GM19239 (cell line): ENCODE measurements around the gene REXO5.
"Not testable (repeated sequence)": the region's sequence is repeated elsewhere in the genome, so short reads cannot be mapped to it uniquely, and the experiment has no call there.

Experiments
- DNase-seq: peaks from one replicate; pipeline ENCODE4 v3.0.0; 2011; ENCODE audit warnings: low spot score; ENCODE audit not compliant: insufficient read length
- FAIRE-seq: peaks from 2 replicates; lab custom pipeline; 2011; peaks lifted over from hg19 to GRCh38; lab: Jason Lieb, UNC

Gene REXO5, protein sequence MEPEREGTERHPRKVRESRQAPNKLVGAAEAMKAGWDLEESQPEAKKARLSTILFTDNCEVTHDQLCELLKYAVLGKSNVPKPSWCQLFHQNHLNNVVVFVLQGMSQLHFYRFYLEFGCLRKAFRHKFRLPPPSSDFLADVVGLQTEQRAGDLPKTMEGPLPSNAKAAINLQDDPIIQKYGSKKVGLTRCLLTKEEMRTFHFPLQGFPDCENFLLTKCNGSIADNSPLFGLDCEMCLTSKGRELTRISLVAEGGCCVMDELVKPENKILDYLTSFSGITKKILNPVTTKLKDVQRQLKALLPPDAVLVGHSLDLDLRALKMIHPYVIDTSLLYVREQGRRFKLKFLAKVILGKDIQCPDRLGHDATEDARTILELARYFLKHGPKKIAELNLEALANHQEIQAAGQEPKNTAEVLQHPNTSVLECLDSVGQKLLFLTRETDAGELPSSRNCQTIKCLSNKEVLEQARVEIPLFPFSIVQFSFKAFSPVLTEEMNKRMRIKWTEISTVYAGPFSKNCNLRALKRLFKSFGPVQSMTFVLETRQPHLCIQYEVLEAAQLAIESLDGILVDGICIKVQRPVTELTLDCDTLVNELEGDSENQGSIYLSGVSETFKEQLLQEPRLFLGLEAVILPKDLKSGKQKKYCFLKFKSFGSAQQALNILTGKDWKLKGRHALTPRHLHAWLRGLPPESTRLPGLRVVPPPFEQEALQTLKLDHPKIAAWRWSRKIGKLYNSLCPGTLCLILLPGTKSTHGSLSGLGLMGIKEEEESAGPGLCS

DNA sequence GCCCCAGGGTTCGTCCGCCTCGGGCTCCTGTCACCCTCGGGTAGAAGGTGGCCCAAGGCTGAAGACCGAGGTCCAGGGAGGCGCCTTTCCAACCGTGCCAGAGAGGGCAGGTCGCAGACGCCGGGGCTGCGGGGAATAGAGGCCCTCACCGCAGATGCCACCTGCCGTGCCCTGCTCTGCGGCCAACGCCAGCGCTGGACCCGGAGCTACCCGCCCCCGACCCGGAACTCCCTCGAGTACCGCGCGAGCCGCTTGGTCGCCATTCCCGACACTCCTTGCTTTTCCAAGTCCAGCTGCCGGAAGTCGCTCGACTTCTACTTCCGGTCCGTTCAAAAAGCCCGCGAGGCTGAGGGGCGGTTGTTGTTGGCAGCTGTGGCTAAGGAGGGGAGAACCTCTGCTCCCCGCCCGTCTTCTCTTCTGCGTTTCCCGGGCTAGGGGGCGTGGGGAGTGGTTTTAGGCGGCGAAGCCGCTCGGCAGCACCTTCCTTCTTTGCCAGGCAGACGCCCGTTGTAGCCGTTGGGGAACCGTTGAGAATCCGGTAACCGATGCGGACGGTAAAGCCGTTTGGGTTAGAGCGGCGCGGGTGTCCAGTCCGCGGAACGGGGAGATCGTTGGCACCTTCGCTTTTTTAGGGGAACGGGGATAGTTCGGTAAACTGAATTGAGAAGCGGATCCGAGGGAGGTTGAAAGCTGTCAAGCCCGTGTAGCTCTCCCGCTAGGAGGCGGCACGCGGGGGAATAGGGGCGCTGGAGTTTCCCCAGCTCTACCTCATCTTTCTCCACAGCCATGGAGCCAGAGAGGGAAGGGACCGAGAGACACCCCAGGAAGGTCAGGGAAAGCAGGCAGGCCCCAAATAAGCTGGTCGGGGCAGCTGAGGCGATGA lies at the start of gene REXO5, which contains the start of gene ERI2:
TSS of gene REXO5 (plus strand) at position 360 of the 883 bp plus-strand sequence. CDS start at position 787, 427 bp downstream.
TSS of gene ERI2 (minus strand) at position 305 of the 883 bp plus-strand sequence. CDS start at position 263, 42 bp downstream.
- FAIRE-seq (peak; percentile 87), DNase-seq (peak; percentile 75)

DNA sequence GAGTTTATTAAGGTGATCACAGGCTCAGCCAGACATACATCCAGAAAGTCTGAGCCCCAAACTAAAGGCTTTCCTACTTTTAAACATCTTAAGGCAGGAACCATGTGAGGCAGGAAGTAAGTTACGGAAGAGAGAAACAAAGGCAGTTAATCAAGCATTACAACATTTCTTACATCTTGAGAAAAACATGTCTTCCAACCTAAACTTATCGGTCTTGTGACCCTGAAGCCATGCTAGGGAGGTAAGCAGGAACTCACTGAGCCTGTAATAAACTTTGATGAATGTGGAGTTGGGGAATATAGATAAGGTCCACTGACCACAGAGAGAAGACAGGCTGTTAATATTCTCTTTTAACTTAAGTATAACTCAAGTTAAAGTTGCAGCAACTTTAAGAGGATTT lies 46.0 kb upstream of the REXO5 start:
- FAIRE-seq = no peak
- DNase-seq = no peak

DNA sequence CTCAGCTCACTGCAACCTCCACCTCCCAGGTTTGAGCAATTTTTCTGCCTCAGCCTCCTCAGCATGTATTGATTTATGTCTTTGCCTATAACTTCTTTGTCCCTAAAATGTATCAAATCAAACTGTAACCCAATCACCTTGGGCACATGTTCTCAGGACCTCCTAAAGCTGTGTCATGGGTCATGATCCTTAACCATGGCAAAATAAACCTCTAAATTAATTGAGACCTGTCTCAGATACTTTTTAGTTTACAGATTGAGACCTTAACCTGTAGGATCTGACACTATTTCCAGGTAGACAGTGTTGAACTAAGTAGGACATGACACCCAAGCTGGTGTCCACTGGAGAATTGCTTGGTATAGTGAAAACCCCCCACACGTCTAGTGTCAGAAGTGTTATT lies 45.2 kb upstream of the REXO5 start:
- DNase-seq = no peak
- FAIRE-seq = no peak

DNA sequence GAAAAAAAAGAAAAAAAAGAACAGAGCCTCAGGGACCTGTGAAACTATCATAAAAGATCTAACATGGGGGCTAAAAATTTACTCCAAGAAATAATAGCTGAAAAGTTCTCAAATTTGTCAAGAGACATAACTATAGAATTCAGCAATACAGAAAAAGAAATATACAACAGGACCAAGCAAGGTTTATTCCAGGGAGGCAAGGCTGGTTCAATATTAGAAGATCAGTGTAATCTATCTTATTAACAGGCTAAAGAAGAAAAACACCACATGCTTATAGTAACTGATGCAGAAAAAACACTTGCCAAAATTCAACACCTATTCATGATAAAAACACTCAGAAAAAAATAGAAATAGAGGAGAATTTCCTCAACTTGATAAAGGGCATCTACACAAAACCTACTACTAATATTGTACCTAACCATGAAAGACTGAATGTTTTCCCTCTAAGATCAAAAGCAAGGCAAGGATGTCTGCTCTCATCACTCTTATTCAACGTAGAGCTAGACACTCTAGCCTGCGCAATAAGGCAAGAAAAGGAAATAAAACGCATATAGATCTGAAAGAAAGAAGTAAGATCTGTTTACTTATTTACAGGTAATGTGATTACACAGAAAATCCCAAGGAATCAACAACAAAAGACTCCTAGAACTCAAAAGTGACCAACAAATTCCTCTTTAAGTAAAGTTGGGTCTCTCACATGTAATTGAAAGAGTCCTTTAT lies 43.8 kb upstream of the REXO5 start:
- FAIRE-seq = peak; percentile 21
- DNase-seq = no peak

DNA sequence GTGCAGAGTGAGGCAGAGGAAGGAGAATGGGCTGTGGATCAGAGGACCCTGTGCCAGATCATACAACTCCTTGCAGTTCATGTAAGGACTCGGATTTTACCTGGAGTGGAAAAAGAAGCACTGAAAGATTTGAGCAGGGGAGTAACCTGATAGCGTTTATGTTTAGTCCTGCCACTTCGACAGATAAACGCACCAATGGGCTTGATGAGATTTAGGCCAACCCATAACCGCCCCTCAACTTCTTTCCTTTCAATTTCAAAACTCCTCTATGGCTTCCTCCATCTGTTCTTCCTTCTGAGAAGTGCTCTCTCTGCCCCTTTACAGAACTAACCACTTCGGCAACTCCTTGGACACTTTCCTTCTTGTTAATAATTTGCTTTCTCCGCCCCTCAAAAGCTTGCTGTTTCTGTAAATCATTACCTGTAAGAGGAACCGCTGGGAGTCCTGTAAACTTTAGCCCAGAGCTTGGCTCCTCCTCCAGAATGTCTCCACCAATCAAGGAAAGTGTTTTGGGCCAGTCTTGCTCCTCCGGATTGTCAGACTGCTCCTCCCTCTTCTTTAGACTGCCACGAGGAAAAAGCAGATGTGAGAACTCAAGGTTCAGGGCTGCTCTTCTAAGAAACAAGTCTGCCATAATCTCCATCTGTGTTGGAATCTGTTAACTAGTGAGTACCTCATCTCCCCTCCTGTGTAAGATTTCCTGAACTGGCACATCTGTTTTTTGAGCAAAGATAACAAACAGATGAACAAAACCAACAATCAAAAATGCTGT lies 42.7 kb upstream of the REXO5 start, which contains the start of gene ACSM3:
TSS of gene ACSM3 (plus strand) at position 554 of the 772 bp plus-strand sequence. CDS start 6,021 bp downstream, outside the sequence.
- DNase-seq (peak; percentile 79), FAIRE-seq (peak; percentile 100)

DNA sequence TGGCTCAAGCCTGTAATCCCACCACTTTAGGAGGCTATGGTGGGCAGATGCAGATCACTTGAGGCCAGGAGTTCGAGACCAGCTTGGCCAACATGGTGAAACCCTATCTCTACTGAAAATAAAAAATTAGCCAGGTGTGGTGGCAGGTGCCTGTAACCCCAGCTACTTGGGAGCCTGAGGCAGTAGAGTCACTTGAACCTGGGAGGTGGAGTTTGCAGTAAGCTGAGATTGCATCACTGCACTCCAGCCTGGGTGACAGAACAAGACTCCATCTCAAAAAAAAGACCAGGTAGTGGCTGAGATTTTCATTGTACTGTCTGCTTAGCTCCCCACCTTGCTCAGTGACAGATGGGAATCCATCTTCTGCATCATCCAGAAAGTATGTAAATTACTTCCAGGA lies 41.9 kb upstream of the REXO5 start:
- DNase-seq = not testable (repeated sequence)
- peak; percentile 53 for FAIRE-seq

DNA sequence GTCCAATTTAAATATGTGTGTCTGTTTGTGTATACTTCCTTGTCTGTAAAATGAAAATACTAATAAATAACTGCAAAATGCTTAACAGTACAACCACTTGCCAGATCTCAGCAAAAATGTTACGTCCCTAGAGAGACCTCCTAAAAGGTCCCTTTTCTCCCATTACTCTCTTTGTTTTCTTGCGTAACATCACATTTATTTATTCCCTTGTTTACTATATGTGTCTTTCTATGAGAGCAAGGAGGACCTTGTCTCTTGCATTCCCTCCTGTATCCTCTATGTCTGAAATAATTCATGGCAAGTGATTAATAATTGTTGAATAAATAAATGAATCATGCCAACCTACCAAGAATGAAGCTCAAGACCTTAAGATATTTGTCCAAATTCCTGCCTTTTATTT lies 40.6 kb upstream of the REXO5 start:
- no peak for DNase-seq
- FAIRE-seq = no peak

DNA sequence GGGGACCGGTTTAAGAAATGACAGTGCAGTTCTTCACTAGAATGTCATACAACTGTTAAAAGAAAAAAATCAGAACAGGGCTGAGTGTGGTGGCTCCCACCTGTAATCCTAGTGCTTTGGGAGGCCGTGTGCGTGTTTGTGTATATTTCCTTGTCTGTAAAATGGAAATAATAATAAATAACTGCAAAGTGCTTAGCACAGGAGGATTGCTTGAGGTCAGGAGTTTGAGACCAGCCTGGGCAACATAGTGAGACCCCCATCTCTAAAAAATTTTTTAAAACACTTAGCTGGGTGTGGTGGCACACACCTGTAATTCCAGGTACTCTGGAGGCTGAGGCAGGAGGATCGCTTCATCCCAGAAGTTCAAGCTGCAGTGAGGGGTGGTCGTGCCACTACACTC lies 40.0 kb upstream of the REXO5 start:
- FAIRE-seq (no peak), DNase-seq (no peak)

DNA sequence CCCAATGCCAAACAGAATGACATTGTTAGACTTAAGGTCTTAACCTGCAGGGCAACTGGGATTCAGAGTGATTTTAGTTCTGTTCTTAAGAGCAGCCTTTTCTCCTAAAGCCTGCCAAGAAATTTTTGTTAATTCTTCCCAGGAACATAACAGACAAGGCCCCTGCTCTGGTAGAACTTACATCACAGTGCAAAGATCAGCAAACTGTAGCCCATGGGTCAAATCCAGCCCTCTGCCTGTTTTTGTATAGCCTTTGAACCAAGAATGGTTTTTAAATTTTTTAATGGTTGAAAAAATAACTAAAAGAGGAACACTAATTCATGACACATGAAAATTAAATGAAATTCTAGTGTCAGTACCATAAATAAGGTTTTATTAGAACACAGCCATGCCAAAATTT lies 38.8 kb upstream of the REXO5 start:
- no peak for FAIRE-seq
- no peak for DNase-seq

DNA sequence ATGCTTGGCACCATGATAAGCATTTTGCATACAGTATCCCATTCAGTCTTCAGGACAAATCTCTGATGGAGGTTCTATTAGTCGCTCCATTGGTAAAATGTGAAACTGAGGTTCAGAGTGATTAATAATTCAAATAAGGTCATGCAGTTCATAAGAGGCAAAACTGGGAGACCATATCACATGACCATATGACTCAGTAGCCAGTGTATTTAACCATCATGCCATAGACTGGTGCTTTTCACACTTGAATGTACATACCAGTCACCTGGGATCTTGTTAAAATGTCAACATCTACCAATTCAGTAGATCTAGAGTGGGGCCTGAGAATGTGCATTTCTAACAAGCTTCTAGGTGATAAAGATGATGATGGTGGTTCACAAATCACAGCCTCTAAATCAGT lies 38.2 kb upstream of the REXO5 start:
- DNase-seq (no peak), FAIRE-seq (no peak)

DNA sequence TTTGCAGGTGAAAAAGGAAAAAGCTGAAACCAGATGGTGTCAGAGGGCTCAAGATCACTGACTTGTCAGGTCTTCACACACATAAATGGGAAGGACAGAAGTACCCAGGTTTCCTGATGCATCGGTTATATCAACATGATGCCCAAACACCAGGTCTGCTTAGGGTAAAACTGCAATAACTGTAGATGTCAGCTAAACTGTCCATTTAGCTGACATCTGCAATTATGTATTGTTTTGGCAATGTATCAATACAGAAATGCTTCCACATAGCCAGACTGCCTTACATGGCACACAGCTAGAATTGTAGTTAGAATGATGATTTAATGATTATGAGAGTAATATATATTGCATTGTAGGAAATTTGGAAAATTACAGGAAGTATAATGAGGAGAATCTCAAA lies 37.5 kb upstream of the REXO5 start:
- FAIRE-seq = no peak
- no peak for DNase-seq

DNA sequence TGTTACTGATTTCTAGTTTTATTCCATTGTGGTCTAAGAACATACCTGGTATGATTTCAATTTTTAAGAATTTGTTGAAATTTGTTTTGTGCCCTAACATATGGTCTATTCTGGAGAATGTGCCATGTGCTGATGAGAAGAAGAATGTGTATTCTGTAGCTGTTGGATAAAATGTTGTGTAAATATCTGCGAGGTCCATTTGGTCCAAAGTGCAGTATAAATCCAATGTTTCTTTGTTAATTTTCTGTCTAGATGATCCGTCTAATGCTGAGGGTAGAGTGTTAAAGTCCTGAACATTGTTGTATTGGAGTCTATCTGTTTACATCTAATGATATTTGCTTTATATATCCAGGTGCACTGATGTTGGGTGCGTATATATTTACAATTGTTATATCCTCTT lies 32.6 kb upstream of the REXO5 start:
- no peak for DNase-seq

DNA sequence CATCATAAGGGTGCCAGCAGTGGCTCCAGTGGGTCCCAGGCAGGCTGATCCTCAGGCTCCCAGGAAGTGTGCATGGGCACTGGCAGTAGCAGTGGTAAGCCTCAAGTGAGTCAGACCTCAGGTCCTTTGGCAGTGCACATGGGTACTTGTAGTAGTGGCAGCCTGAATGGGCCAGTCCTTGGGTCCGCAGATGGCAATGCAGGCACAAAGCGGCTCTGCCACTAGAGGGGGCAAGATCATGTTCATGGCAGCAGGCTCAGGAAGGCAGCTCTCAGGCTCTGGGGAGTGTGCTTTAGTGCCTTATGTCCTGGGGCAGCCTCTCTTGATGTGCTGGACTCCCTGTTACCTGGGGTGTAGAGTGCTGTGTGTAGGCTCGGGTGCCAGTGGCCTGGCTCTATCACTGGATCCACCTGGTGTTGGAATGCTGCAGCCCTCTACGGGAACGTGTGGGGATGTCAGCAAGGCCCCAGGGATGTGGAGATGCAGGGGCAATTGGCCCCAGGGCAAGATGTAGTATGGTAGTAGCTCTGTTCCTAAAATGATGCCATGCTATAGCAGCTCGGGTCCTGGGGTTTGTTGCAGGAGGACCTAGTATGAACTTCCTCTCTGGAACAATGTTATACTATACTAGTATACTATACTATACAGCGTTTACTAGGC lies 31.5 kb upstream of the REXO5 start:
- DNase-seq = peak; percentile 24
- FAIRE-seq = peak; percentile 82

More for the DNA sequence above, 32.6 kb upstream of the REXO5 start:
- FAIRE-seq = no peak

DNA sequence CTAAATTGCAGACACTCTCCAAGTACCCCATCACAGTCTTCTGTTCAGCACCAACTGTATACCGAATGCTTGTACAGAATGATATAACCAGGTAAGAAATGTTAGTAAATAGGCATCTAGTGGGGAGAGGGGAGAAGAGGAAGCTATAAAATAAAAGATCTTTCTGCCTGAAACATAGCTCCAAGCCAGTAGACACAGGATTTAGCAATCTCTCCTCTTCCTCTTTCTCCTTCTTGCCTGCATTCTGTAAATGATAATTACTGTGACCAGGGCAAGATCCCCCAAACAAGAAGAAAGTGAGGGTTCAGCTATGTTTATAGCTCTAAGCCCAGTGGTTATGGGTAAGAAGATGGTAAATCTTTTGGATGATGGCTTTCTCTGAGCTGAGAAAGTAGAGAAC lies 24.6 kb upstream of the REXO5 start:
- FAIRE-seq = no peak

DNA sequence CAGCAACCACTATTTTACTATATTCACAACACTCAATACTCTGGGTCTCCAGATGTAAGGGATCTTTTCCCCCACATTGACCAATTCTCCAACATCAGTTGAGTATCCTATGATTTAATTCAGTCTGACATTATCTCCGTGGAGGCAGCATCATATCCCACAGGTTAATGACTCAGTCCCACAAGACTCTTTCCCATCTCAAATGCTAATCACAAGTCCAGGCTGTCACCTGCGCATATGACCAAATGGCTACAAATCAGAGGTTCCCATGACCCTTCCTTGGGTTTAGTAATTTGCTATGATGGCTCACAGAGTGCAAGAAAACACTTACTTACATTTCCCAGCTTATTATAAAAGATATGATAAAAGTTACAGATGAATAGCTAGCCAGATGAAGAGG lies 23.9 kb upstream of the REXO5 start:
- DNase-seq (no peak), FAIRE-seq (no peak)

More for the DNA sequence above, 24.6 kb upstream of the REXO5 start:
- no peak for DNase-seq

DNA sequence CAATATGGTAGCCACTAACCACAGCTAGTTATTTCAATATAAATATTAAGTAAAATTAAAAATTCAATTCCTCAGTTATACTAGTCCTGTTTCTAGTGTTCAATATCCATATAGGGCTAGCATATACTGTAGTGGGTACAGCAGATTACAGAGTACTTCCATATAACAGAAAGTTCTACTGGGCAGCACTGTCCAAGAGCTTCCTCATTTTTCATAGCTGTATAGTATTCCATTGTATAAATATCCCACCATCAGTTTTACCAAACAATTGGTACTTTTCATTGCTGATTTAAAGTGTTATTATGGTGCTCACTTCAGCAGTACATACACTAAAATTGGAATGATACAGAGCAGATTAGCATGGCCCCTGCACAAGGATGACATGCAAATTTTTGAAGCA lies 22.1 kb upstream of the REXO5 start:
- DNase-seq (no peak), FAIRE-seq (no peak)

DNA sequence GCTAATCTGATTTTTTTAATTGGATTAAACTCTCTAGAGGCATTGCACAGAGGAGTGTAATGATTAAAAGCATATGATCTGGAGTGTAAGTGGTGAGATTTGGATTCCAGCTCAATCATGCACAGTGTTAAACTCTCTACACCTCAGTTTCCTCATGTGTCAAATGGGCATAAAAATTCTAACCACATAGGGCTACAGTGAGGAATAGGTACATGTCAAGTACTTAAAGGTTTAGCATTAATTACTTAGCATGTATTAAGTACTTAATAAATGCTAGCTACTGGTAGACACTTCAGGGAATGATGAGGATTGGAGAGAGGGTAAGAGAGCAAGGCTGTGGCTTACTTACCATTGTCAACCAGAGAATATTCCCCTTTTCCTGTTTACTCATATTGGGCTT lies 17.2 kb upstream of the REXO5 start:
- no peak for FAIRE-seq
- DNase-seq = no peak

DNA sequence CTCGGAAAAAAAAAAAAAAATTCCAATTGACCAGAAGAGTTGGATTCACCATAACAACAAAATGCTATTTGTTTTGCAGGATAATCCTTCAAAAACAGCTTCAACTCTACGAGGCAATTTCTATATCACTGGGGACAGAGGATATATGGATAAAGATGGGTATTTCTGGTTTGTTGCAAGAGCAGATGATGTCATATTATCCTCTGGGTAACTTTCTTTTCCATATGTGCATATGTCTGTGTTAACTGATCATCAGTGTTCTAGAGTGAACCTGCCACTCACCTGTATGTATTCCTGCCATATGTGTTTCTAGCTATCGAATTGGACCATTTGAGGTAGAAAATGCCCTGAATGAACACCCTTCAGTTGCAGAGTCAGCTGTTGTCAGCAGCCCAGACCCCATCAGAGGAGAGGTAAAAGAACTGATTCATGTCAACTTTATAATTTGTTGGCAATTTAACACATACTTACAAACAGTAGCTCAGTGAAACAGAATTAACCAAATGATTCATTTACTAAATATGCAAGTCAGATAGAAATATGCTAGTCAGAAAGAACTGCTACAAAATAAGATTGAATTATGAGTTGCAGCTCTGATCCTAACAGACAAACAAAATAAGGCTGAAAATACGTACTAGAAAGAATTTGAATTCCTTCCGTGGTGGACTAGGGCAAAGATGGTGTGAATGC lies 14.3 kb upstream of the REXO5 start:
- FAIRE-seq = no peak
- no peak for DNase-seq
